K562 (cell line): ENCODE data around the gene MBOAT7. TPM values are rescaled to one million over a fixed set of nuclear protein-coding genes. Genes with fewer than 3 reads are reported as not detected.
A peak's percentile ranks its signal among the peaks of the same experiment; 100 is the strongest.

Source experiments
- ADNP ChIP-seq: fragments of 200-800 bp; sonication (Bioruptor generic); IDR thresholded peaks from 2 replicates; pipeline ENCODE4 v1.6.1; 2016; ENCODE audit warnings: missing genetic modification characterization, missing compliant biosample characterization
- BCOR ChIP-seq: fragments of 450-650 bp; IDR thresholded peaks from 2 replicates; pipeline ENCODE4 v1.6.1; 2016
- CBX5 ChIP-seq: IDR thresholded peaks from 2 replicates; pipeline ENCODE4 v1.6.1; 2014; ENCODE audit warnings: low read depth, borderline replicate concordance
- HNRNPL ChIP-seq: fragments of 200-400 bp; formaldehyde crosslinking; IDR thresholded peaks from 2 replicates; pipeline ENCODE4 v1.6.1; 2017; ENCODE audit warnings: low read depth, mild to moderate bottlenecking, low read length
- KDM2B ChIP-seq: fragments of 250-450 bp; sonication (Bioruptor Pico); IDR thresholded peaks from 2 replicates; pipeline ENCODE4 v1.8.0; 2021; ENCODE audit warnings: mild to moderate bottlenecking, moderate library complexity
- KHSRP ChIP-seq: fragments of 450-650 bp; IDR thresholded peaks from 2 replicates; pipeline ENCODE4 v1.6.1; 2017
- PTBP1 ChIP-seq: fragments of 200-400 bp; formaldehyde crosslinking; IDR thresholded peaks from 2 replicates; pipeline ENCODE4 v1.6.1; 2017; ENCODE audit warnings: low read depth, low read length
- PURB ChIP-seq: sonication (generic); formaldehyde crosslinking; IDR thresholded peaks from 2 replicates; pipeline ENCODE4 v1.9.0; 2021; ENCODE audit warnings: low read depth, mild to moderate bottlenecking, missing genetic modification reagents
- SAFB2 ChIP-seq: fragments of 200-400 bp; formaldehyde crosslinking; IDR thresholded peaks from 2 replicates; pipeline ENCODE4 v1.6.1; 2018; ENCODE audit warnings: borderline replicate concordance, low read length, low read depth, moderate library complexity; ENCODE audit not compliant: severe bottlenecking
- ZC3H8 ChIP-seq: fragments of 450-650 bp; IDR thresholded peaks from 2 replicates; pipeline ENCODE4 v1.6.1; 2017
- ZFP30 ChIP-seq: fragments of 250-450 bp; sonication (Bioruptor Pico); IDR thresholded peaks from 2 replicates; pipeline ENCODE4 v1.8.0; 2022; ENCODE audit warnings: moderate library complexity, mild to moderate bottlenecking, inconsistent platforms, borderline replicate concordance
- ZFPM2 ChIP-seq: fragments of 250-450 bp; sonication (Bioruptor Pico); IDR thresholded peaks from 2 replicates; pipeline ENCODE4 v1.5.1; 2022; ENCODE audit warnings: mild to moderate bottlenecking
- polyA plus RNA-seq, 8 experiments: library from polyadenylated mRNA; depleted of rRNA in 4 of 8; stranded (reverse) in 5 of 8; unstranded in 3 of 8; fragments of >200 nt; fragmentation: Nextera tagmentation in 2 of 8; fragmentation: Illumina TruSeq in 1 of 8; extraction: Ambion mirVana in 2 of 8; extraction: Trizol in 1 of 8; gene quantifications; 2 replicates each; pipeline versions ENCODE4 v1.2.1 to v1.2.3, GENCODE V29; 2011 to 2014; ENCODE audit warnings: inconsistent platforms in 1 of 8, missing spikeins in 1 of 8
- total RNA-seq, 7 experiments: library from RNA; depleted of rRNA in 6 of 7; stranded (reverse); fragments of >200 nt in 6 of 7; fragmentation: Illumina TruSeq in 2 of 7; extraction: Trizol in 2 of 7; gene quantifications; 2 replicates each; pipeline versions ENCODE4 v1.2.1 to v1.2.3, GENCODE V29; 2011 to 2021; ENCODE audit warnings: low replicate concordance in 1 of 7
- TF ChIP-seq, protein P1 (sequence below), 2 experiments: fragments of 450-650 bp; formaldehyde crosslinking in 1 of 2; IDR thresholded peaks; 2 replicates each; pipeline versions ENCODE4 v1.4.0 to v1.6.1; 2014 to 2020; ENCODE audit warnings: mild to moderate bottlenecking in 2 of 2, borderline replicate concordance in 1 of 2, low read depth in 1 of 2
- TF ChIP-seq, protein P2 (sequence below): fragments of 200-800 bp; sonication (Bioruptor generic); IDR thresholded peaks from 2 replicates; pipeline ENCODE4 v1.6.1; 2017; ENCODE audit warnings: missing genetic modification characterization, missing compliant biosample characterization
- TF ChIP-seq, protein P3 (sequence below): fragments of 450-650 bp; conservative IDR thresholded peaks from 2 replicates; pipeline ENCODE4 v1.6.1; 2016; ENCODE audit warnings: missing genetic modification characterization, low read depth, mild to moderate bottlenecking, control low read depth, missing compliant biosample characterization
- TF ChIP-seq, protein P4 (sequence below): sonication (generic); formaldehyde crosslinking; IDR thresholded peaks from 2 replicates; pipeline ENCODE4 v1.8.1; 2023; ENCODE audit warnings: mild to moderate bottlenecking, missing genetic modification reagents

The MBOAT7 gene
- total and polyA plus RNA-seq, 9 of the 15 experiments (the other 6 are each of a cell fraction or from before 2014, with no cell fraction given) = 1.4 to 153 (median 56.1) TPM

DNA sequence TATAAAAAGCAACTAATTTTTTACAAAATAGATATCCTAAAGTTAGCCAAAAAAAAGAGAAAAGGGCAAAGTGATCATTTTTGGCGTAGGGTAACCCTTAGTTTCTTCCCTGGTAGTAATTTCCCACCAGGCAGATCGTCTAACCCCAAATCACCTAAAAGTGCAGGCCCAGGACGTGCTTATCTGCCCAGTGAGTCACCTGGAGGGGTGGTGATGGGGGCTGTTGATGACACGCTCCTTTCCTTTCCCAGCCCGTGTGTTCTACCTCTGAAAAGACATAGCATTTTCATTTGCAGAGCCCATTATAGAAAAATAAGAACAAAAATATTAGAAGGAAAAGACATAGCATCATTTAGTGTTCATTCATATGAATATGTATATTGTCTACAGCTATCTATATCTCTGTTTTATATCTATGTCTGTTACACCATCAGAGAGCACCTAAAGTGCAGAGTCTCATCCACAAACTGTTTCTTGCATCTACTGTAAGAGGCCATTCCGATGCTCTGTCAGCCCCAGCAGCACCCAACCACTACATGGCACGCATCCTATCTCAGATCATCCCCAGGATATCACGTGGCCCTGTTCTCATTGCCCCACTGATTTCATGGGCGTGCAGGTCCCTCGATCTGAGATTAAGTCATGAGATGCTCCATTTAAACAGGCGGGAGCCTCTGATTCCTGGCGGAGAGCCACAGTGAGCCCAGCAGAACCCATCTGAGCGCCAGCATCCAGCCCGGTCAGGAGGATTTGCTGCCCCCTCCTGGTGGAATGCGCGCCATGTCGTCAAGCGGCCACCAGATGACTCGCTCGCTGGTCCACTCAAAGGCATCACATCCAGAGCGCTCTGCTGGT is 41.9 kb upstream of the MBOAT7 start (continued):
- no peak for TF ChIP-seq SAFB2
- TF ChIP-seq, protein P1, sequence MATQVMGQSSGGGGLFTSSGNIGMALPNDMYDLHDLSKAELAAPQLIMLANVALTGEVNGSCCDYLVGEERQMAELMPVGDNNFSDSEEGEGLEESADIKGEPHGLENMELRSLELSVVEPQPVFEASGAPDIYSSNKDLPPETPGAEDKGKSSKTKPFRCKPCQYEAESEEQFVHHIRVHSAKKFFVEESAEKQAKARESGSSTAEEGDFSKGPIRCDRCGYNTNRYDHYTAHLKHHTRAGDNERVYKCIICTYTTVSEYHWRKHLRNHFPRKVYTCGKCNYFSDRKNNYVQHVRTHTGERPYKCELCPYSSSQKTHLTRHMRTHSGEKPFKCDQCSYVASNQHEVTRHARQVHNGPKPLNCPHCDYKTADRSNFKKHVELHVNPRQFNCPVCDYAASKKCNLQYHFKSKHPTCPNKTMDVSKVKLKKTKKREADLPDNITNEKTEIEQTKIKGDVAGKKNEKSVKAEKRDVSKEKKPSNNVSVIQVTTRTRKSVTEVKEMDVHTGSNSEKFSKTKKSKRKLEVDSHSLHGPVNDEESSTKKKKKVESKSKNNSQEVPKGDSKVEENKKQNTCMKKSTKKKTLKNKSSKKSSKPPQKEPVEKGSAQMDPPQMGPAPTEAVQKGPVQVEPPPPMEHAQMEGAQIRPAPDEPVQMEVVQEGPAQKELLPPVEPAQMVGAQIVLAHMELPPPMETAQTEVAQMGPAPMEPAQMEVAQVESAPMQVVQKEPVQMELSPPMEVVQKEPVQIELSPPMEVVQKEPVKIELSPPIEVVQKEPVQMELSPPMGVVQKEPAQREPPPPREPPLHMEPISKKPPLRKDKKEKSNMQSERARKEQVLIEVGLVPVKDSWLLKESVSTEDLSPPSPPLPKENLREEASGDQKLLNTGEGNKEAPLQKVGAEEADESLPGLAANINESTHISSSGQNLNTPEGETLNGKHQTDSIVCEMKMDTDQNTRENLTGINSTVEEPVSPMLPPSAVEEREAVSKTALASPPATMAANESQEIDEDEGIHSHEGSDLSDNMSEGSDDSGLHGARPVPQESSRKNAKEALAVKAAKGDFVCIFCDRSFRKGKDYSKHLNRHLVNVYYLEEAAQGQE (IDR thresholded peaks at IDR 0.05; ENCODE audit: borderline replicate concordance) = peak; percentile 92
- TF ChIP-seq, protein P1 (CRISPR knock-in tag; IDR thresholded peaks at IDR 0.05; ENCODE audit: low read depth) = no peak
- no peak for TF ChIP-seq ZC3H8
- TF ChIP-seq BCOR = peak; percentile 28; the same call in 1 of the 2 replicates
- TF ChIP-seq, protein P2, sequence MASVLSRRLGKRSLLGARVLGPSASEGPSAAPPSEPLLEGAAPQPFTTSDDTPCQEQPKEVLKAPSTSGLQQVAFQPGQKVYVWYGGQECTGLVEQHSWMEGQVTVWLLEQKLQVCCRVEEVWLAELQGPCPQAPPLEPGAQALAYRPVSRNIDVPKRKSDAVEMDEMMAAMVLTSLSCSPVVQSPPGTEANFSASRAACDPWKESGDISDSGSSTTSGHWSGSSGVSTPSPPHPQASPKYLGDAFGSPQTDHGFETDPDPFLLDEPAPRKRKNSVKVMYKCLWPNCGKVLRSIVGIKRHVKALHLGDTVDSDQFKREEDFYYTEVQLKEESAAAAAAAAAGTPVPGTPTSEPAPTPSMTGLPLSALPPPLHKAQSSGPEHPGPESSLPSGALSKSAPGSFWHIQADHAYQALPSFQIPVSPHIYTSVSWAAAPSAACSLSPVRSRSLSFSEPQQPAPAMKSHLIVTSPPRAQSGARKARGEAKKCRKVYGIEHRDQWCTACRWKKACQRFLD = no peak
- no peak for TF ChIP-seq ZFP30 (CRISPR knock-in tag)
- no peak for TF ChIP-seq CBX5
- TF ChIP-seq ZFPM2 (CRISPR knock-in tag) = no peak
- no peak for TF ChIP-seq PURB
- no peak for TF ChIP-seq KHSRP
- TF ChIP-seq, protein P3, sequence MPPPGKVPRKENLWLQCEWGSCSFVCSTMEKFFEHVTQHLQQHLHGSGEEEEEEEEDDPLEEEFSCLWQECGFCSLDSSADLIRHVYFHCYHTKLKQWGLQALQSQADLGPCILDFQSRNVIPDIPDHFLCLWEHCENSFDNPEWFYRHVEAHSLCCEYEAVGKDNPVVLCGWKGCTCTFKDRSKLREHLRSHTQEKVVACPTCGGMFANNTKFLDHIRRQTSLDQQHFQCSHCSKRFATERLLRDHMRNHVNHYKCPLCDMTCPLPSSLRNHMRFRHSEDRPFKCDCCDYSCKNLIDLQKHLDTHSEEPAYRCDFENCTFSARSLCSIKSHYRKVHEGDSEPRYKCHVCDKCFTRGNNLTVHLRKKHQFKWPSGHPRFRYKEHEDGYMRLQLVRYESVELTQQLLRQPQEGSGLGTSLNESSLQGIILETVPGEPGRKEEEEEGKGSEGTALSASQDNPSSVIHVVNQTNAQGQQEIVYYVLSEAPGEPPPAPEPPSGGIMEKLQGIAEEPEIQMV (tag) = no peak
- no peak for TF ChIP-seq PTBP1
- no peak for TF ChIP-seq KDM2B (CRISPR knock-in tag)
- TF ChIP-seq, protein P4, sequence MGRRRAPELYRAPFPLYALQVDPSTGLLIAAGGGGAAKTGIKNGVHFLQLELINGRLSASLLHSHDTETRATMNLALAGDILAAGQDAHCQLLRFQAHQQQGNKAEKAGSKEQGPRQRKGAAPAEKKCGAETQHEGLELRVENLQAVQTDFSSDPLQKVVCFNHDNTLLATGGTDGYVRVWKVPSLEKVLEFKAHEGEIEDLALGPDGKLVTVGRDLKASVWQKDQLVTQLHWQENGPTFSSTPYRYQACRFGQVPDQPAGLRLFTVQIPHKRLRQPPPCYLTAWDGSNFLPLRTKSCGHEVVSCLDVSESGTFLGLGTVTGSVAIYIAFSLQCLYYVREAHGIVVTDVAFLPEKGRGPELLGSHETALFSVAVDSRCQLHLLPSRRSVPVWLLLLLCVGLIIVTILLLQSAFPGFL (CRISPR knock-in tag) = no peak
- TF ChIP-seq HNRNPL = no peak
- TF ChIP-seq ADNP = no peak
